Stimulated activated CD4-positive, alpha-beta T cell treated with anti-CD3 and anti-CD28 coated beads, Interleukin-2, amount 100 ng/mL, for 24 hours (primary cell): ENCODE data around the gene CH25H.

Experiments used
- DNase-seq, 2 donors: peaks; one replicate each; pipeline ENCODE4 v3.0.0-alpha.2; 2020

The CH25H gene

GRCh38 chr10:89228962-89229361 lies 21.8 kb upstream of the CH25H start:
- no peak for DNase-seq

- DNase-seq = no peak
Observed at GRCh38 chr10:89228146-89228545, 21.0 kb upstream of the CH25H start.

- DNase-seq = no peak
Observed at GRCh38 chr10:89226891-89227290, 19.8 kb upstream of the CH25H start.

- DNase-seq = no peak
Observed at GRCh38 chr10:89224739-89225443, 17.8 kb upstream of the CH25H start.

DNA sequence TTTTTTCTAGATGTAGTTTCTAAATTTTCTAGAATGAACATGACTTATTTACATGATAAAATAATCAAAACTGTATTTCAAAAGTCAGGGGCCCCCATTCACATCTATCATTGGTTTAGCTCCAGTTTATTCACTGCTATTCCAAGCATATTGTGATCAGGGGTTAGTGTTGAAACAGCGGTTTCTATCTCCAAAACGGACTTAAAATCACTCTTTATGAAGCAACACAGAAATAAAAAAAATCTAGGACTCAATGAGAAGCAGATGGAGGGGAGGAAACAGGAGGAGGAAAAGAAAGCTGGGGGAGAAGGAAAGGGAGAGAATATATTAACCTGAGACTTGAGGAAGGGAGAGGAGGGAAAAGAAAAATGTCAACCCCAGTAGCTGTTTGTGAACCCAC lies 14.8 kb upstream of the CH25H start:
- DNase-seq = no peak

DNA sequence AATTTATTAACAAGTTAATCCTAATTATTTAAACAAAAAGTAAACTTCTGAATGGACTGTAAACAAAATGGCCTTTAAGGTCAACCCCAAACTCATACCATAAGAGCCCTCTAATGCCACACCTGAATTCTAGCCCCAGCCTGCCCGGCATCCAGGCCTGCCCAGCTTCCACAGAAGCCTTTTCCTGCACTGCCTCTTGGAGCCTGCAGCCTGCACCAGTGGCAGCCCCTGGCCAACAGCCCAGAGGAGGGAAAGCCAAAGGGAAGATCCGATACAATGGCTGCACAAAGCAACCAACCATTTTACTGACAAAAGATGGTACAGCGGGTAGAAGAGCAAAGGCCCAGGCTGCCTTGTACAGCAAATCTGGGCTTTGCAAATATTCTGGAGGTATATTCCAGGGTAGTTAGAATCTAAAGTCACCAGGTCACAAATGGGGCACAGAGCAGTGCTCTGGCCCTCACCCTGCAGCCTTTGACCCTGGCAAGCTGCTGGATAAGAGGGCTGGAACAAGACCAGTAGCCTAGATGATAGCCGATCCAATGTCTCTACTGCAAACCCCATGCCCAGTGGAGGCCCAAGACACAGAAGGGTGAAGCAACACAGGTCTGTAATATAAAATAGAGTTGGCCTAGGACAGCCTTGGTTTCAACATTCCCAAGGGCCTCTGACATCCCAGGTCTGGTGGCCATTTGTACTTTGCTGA lies 12.5 kb upstream of the CH25H start:
- no peak for DNase-seq

DNA sequence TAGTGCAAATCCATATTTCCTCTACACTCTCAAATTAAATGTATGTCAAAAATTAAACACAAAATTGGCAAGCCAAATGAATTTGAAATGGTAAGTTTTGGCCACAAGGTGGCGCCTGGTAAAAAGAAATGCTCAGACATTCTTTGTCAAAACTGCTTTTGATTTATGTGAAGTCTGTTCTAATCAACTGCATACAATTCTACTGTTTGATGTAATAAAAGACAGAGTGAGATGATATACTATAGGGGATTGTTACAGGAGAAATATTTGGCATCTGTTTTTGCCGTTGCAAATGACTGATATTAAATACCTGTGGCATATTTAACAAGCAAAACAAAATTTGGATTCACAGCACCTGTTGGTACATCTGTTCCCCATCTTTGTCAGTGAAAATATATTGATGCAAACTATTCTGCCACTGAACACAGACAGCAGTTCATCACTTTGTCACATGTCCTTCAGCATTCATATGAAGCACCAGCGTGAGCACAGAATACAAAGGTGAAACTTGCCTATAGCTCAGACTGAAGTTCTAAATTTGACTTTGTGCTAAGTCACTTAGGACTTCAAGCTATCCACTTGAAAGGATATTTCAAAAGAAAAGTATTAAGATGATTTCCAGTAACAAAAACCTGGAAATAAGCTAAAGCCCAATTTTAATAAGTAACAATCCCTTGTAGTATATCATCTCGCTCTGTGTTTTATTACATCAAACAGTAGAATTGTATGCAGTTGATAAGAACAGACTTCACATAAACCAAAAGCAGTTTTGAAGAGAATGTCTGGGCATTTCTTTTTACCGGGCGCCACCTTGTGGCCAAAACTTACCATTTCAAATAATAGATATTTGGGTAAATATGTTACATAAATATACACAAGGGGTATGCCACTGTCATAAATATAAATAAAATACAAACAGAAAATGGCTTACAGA lies 10.2 kb upstream of the CH25H start:
- DNase-seq = peak; percentile 65 to 74

DNA sequence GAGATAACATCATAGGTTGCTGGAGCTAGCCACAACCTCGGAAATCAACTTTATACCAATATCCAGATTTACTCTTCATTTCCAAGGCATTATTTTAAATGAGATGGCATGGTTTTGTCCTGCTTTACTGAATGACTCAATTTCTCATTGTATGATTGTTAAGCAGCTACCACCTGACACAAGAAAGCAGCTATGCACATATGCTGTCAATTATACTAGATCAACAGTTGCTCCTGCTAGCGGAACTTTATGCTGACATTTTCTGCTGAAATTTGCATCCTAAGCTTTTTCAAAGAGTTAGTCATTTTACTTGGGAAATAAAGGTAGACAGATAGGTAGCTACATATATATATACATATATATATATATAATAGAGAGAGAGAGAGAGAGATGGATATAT lies 8.9 kb upstream of the CH25H start:
- no peak for DNase-seq

DNA sequence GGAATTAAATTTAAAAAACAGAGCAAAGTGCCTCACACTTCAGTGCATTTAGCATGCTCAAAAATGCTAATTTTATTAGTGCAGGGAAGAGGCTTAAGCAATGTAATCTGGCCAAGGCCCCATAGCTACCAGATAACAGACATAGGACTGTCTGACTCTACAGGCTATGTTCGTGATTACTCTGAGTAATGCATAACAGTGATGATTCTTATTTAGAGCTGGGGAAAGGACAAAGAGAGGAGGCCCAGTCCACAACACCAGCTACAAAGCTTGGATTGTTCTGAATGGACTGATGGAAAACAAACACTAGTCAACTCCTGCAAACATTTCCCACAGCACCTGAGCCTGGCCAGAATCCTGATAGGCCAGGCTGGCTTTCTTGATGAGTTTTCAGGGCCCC lies 8.4 kb upstream of the CH25H start:
- no peak for DNase-seq

GRCh38 chr10:89214566-89215165 lies 7.5 kb upstream of the CH25H start:
- no peak for DNase-seq

- no peak for DNase-seq
Observed at GRCh38 chr10:89213191-89213808, 6.2 kb upstream of the CH25H start.

GRCh38 chr10:89210794-89211425 lies 3.8 kb upstream of the CH25H start:
- no peak for DNase-seq

DNA sequence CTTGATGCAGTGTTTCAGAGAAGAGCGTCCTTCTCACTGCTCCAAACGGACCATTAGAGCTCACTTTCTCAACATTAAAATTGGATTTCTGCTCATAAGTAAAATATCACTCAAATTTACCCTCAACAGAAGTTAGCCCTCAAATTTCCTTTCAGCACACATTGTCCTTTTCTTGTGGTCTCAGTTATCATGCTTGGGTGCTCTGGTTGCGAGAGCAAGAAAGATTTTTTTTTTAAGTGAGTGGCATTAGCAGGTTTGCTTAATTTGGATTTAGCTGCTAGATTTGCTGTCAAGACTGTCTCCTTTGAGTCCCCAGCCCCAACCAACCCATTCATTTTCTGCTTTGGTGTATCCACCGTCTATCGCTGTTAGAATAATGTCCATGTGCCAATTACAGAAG lies 2.6 kb upstream of the CH25H start:
- no peak for DNase-seq

DNA sequence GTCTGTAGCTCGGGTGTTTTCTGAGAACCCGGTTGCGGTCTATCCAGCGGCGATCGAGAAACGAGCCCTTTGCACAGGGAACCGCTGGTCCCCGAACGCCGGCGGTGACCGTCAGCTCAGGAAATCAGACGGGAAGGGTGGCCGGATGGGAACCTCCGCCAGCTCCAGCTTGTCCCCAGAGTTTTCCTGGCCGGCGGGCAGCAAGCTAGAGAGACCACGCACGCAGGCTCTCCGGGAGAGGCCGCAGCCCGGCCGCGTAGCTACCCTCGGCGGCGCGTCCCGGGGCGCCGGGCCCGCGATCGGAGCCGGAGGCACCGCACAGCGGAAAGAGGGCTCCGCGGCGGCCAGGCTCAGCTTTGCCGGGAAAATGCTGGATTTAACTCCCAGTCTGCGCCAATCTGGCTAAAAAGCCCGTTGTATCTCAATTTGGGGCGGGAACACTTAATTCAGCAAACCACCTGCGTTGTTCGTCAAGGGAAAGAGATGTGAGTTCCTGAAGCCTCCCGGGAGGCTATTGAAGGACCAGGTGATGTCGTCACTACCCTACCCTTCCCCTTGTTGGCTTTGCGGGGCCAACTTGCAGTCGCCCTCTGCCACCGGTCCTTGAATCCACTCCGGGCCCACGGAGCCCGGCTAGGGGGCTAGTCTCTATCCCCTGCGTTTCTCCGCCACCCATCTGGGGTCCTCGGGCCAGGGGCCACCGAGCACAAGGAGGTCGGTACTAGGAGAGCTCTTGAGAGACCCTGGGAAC lies 859 bp upstream of the CH25H start:
- peak; percentile 25 to 34 for DNase-seq

- peak; percentile 31 to 35 for DNase-seq
Observed at GRCh38 chr10:89206402-89207180, 526 bp downstream of the CH25H start.

GRCh38 chr10:89204621-89205185 lies 2.4 kb downstream of the CH25H start:
- no peak for DNase-seq

DNA sequence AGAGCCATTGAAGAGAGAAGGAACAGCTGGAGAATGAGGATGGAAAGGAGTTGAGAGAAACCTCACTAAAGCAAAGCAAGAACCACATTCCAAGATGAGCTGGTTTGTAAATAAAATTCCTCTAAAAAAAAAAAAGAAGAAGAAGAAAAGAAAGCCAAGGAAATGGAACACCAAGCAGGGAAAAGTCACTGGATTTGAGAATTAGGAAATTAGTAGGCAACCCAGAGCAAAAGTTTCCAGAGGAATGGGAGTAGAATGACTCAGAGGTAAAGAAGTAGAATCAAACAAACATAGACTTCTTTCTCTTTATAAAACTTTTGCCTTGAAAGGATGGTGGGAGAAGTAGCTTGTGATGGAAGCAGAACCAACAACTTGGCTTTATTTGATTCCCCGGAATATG lies 3.9 kb downstream of the CH25H start:
- DNase-seq = no peak

- DNase-seq = no peak
Observed at GRCh38 chr10:89202033-89202425, 5.1 kb downstream of the CH25H start.

DNA sequence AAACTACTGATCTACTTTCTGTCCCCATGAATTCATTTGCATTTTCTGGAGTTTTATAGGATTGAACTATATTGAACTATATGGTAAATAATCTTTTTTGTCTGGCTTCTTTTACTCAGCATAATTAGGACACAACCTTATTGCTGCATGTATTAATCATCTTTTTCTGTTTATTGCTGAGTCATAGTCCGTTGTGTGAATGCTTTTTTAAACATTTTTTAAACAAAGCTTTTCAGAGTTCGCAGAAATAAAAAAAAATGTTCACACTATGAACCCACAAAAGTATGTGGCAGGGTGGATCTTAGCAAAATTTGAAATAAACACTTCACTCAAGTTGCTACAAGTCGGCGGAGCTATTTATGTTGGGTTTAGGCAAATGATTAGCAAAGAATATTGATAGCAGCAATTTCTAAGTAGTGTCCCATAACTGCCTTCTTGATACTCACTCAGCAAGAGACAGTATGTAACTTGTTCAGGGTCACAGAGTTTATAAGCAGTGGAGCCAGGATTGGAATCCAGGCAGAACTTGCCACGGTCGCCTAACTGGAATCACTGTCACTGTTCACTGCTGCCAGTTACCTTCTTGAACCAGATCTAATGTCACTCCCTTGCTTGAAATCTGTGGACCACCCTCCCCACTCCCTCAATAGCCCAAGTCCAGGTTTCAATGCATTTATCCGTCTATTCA lies 5.6 kb downstream of the CH25H start:
- DNase-seq = no peak

DNA sequence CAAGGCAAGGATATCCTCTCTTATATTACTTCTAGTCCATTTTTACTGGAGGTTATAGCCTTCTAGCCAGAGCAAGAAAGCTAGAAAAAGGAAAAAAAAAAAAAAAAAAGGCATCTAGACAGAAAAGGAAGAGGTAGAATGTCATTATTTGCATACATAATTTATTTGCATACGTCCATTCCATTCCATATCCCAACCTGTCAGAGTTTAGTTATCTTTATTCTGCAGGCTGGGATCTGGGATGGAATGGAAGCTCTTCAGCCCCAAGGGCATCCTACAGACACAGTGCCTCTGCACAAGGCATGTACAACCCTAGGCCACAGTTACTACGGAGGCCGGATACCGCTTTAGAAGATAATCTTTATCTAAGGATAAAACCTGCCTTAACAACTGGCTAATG lies 9.6 kb downstream of the CH25H start:
- no peak for DNase-seq
